K562 (cell line): ENCODE data around the gene VDR. TPM values are rescaled to one million over a fixed set of nuclear protein-coding genes. Genes with fewer than 3 reads are reported as not detected.

ENCODE experiments used
- ATAC-seq: fragments of 200-7000 bp; cut with Tn5 transposase; 3 replicates; pipeline ENCODE4 v1.9.1; 2020; ENCODE audit warnings: moderate library complexity
- BruUV-seq: library from RNA; stranded (reverse); fragments of 400-500 nt; replicated peaks from 2 replicates; lab custom pipeline; 2021; lab: Mats Ljungman, UMichigan
- CTCF ChIA-PET: fragments of 300-600 bp; formaldehyde crosslinking; extraction: SDS; loops from one replicate; lab custom pipeline; 2021; ENCODE audit warnings: low intra/inter-chr PET ratio; lab: Yijun Ruan, JAX
- POLR2A ChIA-PET: fragments of 300-600, 350-650 bp; sonication (Branson Sonifier 250); formaldehyde crosslinking; extraction: SDS; loops from one replicate; lab custom pipeline; 2021; ENCODE audit warnings: antibody characterized with exemption, inconsistent platforms; lab: Yijun Ruan, JAX
- DNase-seq, 4 experiments: peaks; one replicate each; pipeline versions ENCODE4 v3.0.0 to v3.0.0-alpha.2; 2011 to 2018; ENCODE audit warnings: low spot score in 3 of 4, mixed read lengths in 3 of 4; ENCODE audit errors: extremely low read depth in 1 of 4
- FAIRE-seq: peaks from 2 replicates; lab custom pipeline; 2011; peaks lifted over from hg19 to GRCh38; lab: Jason Lieb, UNC
- H2AFZ ChIP-seq: 2 replicates; pipeline ENCODE4 v1.6.0; 2011; ENCODE audit warnings: low read depth, low read length, control low read depth, inconsistent platforms
- H3K27ac ChIP-seq: fragments of 200-600 bp; 3 replicates; pipeline ENCODE4 v1.8.0; 2011; ENCODE audit warnings: low read depth, mild to moderate bottlenecking, control low read depth, inconsistent platforms, low read length, moderate library complexity, mixed read lengths; ENCODE audit errors: extremely low read depth
- H3K27me3 ChIP-seq, 2 experiments: fragments of 300-600 bp in 1 of 2; 2 replicates in 1 of 2; 3 replicates in 1 of 2; pipeline versions ENCODE4 v1.6.0 to v1.8.0; 2011; ENCODE audit warnings: inconsistent platforms in 2 of 2, low read length in 2 of 2, mild to moderate bottlenecking in 1 of 2, mixed read lengths in 1 of 2, moderate library complexity in 1 of 2; ENCODE audit not compliant: control insufficient read depth in 2 of 2, insufficient read depth in 2 of 2
- H3K36me3 ChIP-seq: fragments of 300-600 bp; 3 replicates; pipeline ENCODE4 v1.8.0; 2011; ENCODE audit warnings: mild to moderate bottlenecking, low read length, inconsistent platforms; ENCODE audit not compliant: control insufficient read depth, insufficient read depth
- H3K4me1 ChIP-seq, 2 experiments: fragments of 200-600 bp in 1 of 2; replicated peaks in 1 of 2; 2 replicates in 1 of 2; 3 replicates in 1 of 2; pipeline versions ENCODE4 v1.5.1 to v1.8.0; 2011; ENCODE audit warnings: inconsistent platforms in 2 of 2, low read length in 2 of 2, mild to moderate bottlenecking in 1 of 2, mixed read lengths in 1 of 2, moderate library complexity in 1 of 2; ENCODE audit not compliant: control insufficient read depth in 2 of 2, insufficient read depth in 2 of 2
- H3K4me2 ChIP-seq: 2 replicates; pipeline ENCODE4 v1.6.1; 2011; ENCODE audit warnings: low read length, control low read depth, inconsistent platforms, mixed read lengths; ENCODE audit not compliant: insufficient read depth
- H3K4me3 ChIP-seq: fragments of 200-600 bp; sonication (generic), shearing (Covaris generic); 2 replicates; pipeline ENCODE4 v1.5.1; 2016; ENCODE audit warnings: control low read depth, inconsistent platforms
- H3K79me2 ChIP-seq: fragments of 200-600 bp; 3 replicates; pipeline ENCODE4 v1.8.0; 2011; ENCODE audit warnings: low read length, inconsistent platforms; ENCODE audit not compliant: control insufficient read depth, insufficient read depth
- H3K9ac ChIP-seq, 2 experiments: 2 replicates each; pipeline versions ENCODE4 v1.6.0 to v1.6.1; 2011; ENCODE audit warnings: low read depth in 2 of 2, low read length in 2 of 2, control low read depth in 1 of 2, inconsistent platforms in 1 of 2, mild to moderate bottlenecking in 1 of 2, mixed read lengths in 1 of 2; ENCODE audit not compliant: insufficient read depth in 1 of 2
- H3K9me1 ChIP-seq: one replicate; pipeline ENCODE4 v1.6.0; 2011; ENCODE audit warnings: inconsistent platforms, mild to moderate bottlenecking, low read length, moderate library complexity; ENCODE audit not compliant: control insufficient read depth, insufficient read depth
- H3K9me3 ChIP-seq: replicated peaks from 2 replicates; pipeline ENCODE4 v1.5.1; 2011; ENCODE audit warnings: low read depth, low read length, inconsistent platforms; ENCODE audit not compliant: control insufficient read depth, insufficient read depth
- H4K20me1 ChIP-seq: replicated peaks from 2 replicates; pipeline ENCODE4 v1.6.1; 2011; ENCODE audit warnings: low read length, inconsistent platforms, mixed read lengths; ENCODE audit not compliant: control insufficient read depth, insufficient read depth
- CCNT2 ChIP-seq: IDR thresholded peaks from 2 replicates; pipeline ENCODE4 v1.6.1; 2011; ENCODE audit warnings: borderline replicate concordance, low read depth, mild to moderate bottlenecking, moderate library complexity, mixed read lengths, low read length; ENCODE audit not compliant: insufficient read length; ENCODE audit errors: extremely low read depth
- ETV6 ChIP-seq, 3 experiments: fragments of 150-350 bp in 1 of 3; sonication (generic) in 1 of 3; formaldehyde crosslinking in 1 of 3; IDR thresholded peaks; 2 replicates each; pipeline versions ENCODE4 v1.6.1 to v1.8.0; 2014 to 2022; ENCODE audit warnings: borderline replicate concordance in 2 of 3, low read depth in 2 of 3, antibody characterized with exemption in 1 of 3, low read length in 1 of 3, mild to moderate bottlenecking in 1 of 3, missing genetic modification reagents in 1 of 3
- FIP1L1 ChIP-seq: fragments of 200-400 bp; formaldehyde crosslinking; IDR thresholded peaks from 2 replicates; pipeline ENCODE4 v1.6.1; 2018; ENCODE audit warnings: mild to moderate bottlenecking, low read depth, low read length; ENCODE audit not compliant: poor library complexity, severe bottlenecking
- HMG20B ChIP-seq: fragments of 250-450 bp; sonication (Bioruptor Pico); IDR thresholded peaks from 2 replicates; pipeline ENCODE4 v1.5.0; 2021; ENCODE audit warnings: mild to moderate bottlenecking
- NCOA2 ChIP-seq, 2 experiments: fragments of 450-650 bp; IDR thresholded peaks; 2 replicates each; pipeline ENCODE4 v1.6.1; 2018; ENCODE audit warnings: mild to moderate bottlenecking in 2 of 2, moderate library complexity in 1 of 2; ENCODE audit not compliant: partially characterized antibody in 2 of 2
- SMARCE1 ChIP-seq: fragments of 450-650 bp; IDR thresholded peaks from 2 replicates; pipeline ENCODE4 v1.7.1; 2016; ENCODE audit warnings: mild to moderate bottlenecking
- SNRNP70 ChIP-seq: fragments of 200-400 bp; formaldehyde crosslinking; optimal IDR thresholded peaks from 2 replicates; pipeline ENCODE3; 2017; ENCODE audit warnings: low read depth, low read length
- TCFL5 ChIP-seq: fragments of 250-450 bp; sonication (Bioruptor Pico); conservative IDR thresholded peaks from 2 replicates; pipeline ENCODE4 v1.6.1; 2021; ENCODE audit warnings: mild to moderate bottlenecking, moderate library complexity, matching md5 sums
- TEAD2 ChIP-seq: fragments of 450-650 bp; IDR thresholded peaks from 2 replicates; pipeline ENCODE4 v1.6.1; 2016; ENCODE audit warnings: missing genetic modification characterization, control low read depth, missing compliant biosample characterization
- ZNF165 ChIP-seq: fragments of 250-450 bp; sonication (Bioruptor Pico); IDR thresholded peaks from 2 replicates; pipeline ENCODE4 v1.4.0; 2020; ENCODE audit warnings: borderline replicate concordance
- ZNF695 ChIP-seq: fragments of 450-650 bp; formaldehyde crosslinking; IDR thresholded peaks from 2 replicates; pipeline ENCODE4 v1.4.0; 2020; ENCODE audit warnings: mild to moderate bottlenecking, moderate library complexity
- WGBS: fragments of 100-300 bp; shearing (Covaris generic); methylation state at CpG from one replicate; pipeline ENCODE4 v1.1.6; 2016; ENCODE audit warnings: low coverage, mixed read lengths; ENCODE audit not compliant: insufficient coverage; ENCODE audit errors: missing lambda C conversion rate; 5-methylcytosine and 5-hydroxymethylcytosine counted together
- in situ Hi-C: fragments of 300-500 bp; cut with MboI; formaldehyde crosslinking; loops from 4 replicates; pipeline ENCODE4 v1.15.0; 2018; ENCODE audit warnings: inconsistent platforms, mixed read lengths
- intact Hi-C: fragments of 100-400 bp; cut with micrococcal nuclease; formaldehyde crosslinking; loops from 2 replicates; pipeline ENCODE4 v1.14.2; 2022
- polyA plus RNA-seq, 8 experiments: library from polyadenylated mRNA; depleted of rRNA in 4 of 8; stranded (reverse) in 5 of 8; unstranded in 3 of 8; fragments of >200 nt; fragmentation: Nextera tagmentation in 2 of 8; fragmentation: Illumina TruSeq in 1 of 8; extraction: Ambion mirVana in 2 of 8; extraction: Trizol in 1 of 8; gene quantifications; 2 replicates each; pipeline versions ENCODE4 v1.2.1 to v1.2.3, GENCODE V29; 2011 to 2014; ENCODE audit warnings: inconsistent platforms in 1 of 8, missing spikeins in 1 of 8
- total RNA-seq, 7 experiments: library from RNA; depleted of rRNA in 6 of 7; stranded (reverse); fragments of >200 nt in 6 of 7; fragmentation: Illumina TruSeq in 2 of 7; extraction: Trizol in 2 of 7; gene quantifications; 2 replicates each; pipeline versions ENCODE4 v1.2.1 to v1.2.3, GENCODE V29; 2011 to 2021; ENCODE audit warnings: low replicate concordance in 1 of 7
- TF ChIP-seq, protein P1 (sequence below): fragments of 250-450 bp; sonication (Bioruptor Pico); IDR thresholded peaks from 2 replicates; pipeline ENCODE4 v1.8.0; 2021; ENCODE audit warnings: borderline replicate concordance, mild to moderate bottlenecking, moderate library complexity; ENCODE audit not compliant: poor library complexity, severe bottlenecking
- TF ChIP-seq, protein P2 (sequence below): fragments of 450-650 bp; formaldehyde crosslinking; IDR thresholded peaks from 2 replicates; pipeline ENCODE4 v1.4.0; 2020; ENCODE audit warnings: mild to moderate bottlenecking, moderate library complexity

Gene VDR
- total and polyA plus RNA-seq, 9 of the 15 experiments (the other 6 are each of a cell fraction or from before 2014, with no cell fraction given), result 0.61 to 4.8 (median 2.0) TPM

DNA sequence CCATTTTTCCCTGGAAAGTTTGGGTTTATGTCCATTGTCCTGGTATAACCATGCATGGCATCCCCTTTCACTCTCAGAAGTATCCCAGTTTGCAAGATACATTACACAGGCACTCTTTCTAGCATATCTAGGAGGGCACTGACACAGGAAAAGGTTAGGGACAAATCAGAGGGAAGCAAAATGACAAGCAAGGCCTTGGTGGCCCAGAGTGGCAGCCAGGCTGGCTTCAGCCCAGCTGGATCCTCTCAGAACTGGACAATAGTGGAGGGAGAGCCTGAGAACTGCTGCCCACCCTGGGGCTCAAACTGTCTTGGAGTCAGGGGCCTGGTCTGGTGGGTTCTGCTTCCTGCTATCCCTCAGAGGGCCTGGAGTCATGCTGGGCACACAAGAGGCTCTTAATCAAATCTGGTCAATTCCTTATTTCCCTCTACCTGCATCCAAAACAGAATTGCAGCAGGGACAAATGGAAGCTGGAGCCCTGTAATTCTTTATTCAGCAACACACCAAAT is 2.6 kb downstream of the VDR start:
- ATAC-seq (no peak), FAIRE-seq (no peak), DNase-seq (no peak)
- Histone ChIP-seq H3K4me3 (no peak overlapping the region), H3K27me3 (peaks cover 20 to 28% of the 10 kb centered on the region in 2 experiments), H3K79me2 (no peaks in the 10 kb centered on the region), H3K4me2 (no peak overlapping the region), H3K9me3 (no peaks in the 10 kb centered on the region), H3K9me1 (no peaks in the 10 kb centered on the region), H2AFZ (no peak overlapping the region), H4K20me1 (peaks cover 7% of the 10 kb centered on the region; the same call in 1 of the 2 replicates), H3K9ac (no peak overlapping the region), H3K27ac (no peak overlapping the region), H3K36me3 (no peaks in the 10 kb centered on the region), H3K4me1 (peaks cover 17 to 25% of the 10 kb centered on the region in 2 experiments)
- BruUV-seq, result no TSS peak
- TF ChIP-seq SNRNP70 (no peak), CCNT2 (no peak)
- TF ChIP-seq, protein P1, sequence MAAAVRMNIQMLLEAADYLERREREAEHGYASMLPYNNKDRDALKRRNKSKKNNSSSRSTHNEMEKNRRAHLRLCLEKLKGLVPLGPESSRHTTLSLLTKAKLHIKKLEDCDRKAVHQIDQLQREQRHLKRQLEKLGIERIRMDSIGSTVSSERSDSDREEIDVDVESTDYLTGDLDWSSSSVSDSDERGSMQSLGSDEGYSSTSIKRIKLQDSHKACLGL, result no peak
- intact Hi-C loops, result no loop called here
- POLR2A ChIA-PET, result interaction anchor here (0.9 kb wide), 1 partner anchor 14 kb away, joined by 3 read pairs; no protein-coding TSS in a partner anchor
- CTCF ChIA-PET, result no interaction called here
- in situ Hi-C loops, result no loop called here

DNA sequence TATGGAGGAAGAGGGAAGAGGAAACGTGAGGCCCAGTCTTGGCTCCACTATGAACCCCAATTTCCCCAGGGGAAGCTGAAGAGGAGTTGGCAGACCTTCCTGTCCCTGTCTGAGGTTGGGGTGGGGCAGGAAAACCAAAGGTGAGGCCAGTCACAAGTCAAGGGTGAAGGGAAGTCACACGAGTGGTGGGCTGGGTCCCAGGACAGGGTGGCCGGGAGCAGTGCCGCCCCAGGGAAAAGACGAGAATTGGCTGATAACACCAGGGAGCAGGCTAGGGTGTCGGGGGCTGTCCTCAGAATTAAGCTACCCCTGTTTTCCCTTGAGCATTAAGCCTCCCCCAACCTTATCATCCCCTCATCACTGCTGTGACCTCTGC is 3.1 kb downstream of the VDR start:
- Histone ChIP-seq H3K9ac (no peak overlapping the region), H3K9me1 (no peaks in the 10 kb centered on the region), H3K27me3 (peaks cover 16 to 28% of the 10 kb centered on the region in 2 experiments), H3K4me3 (no peak overlapping the region), H3K9me3 (no peaks in the 10 kb centered on the region), H3K36me3 (no peaks in the 10 kb centered on the region), H4K20me1 (peaks cover 7% of the 10 kb centered on the region; the same call in 1 of the 2 replicates), H3K4me1 (peaks cover 17 to 25% of the 10 kb centered on the region in 2 experiments), H3K79me2 (no peaks in the 10 kb centered on the region), H3K4me2 (no peak overlapping the region), H2AFZ (no peak overlapping the region), H3K27ac (no peak overlapping the region)
- FAIRE-seq (no peak), ATAC-seq (no peak), DNase-seq (no peak)
- intact Hi-C loops, result no loop called here
- in situ Hi-C loops, result no loop called here
- no TSS peak for BruUV-seq
- 29% methylated on average over 5 of the region's 6 CpGs for WGBS
- POLR2A ChIA-PET, result no interaction called here
- CTCF ChIA-PET, result interaction anchor here (1.1 kb wide), 1 partner anchor 47 kb away, joined by 4 read pairs; no protein-coding TSS in a partner anchor
- TF ChIP-seq FIP1L1 (no peak), HMG20B (CRISPR knock-in tag) (no peak), ETV6 (IDR thresholded peaks at IDR 0.05; ENCODE audit: borderline replicate concordance in 1 of 2, low read depth in 2 of 2, low read length in 1 of 2) (no peak), ETV6 (CRISPR knock-in tag; IDR thresholded peaks at IDR 0.05; ENCODE audit: borderline replicate concordance) (no peak), ZNF695 (CRISPR knock-in tag) (no peak), SMARCE1 (no peak), NCOA2 (IDR thresholded peaks at IDR 0.05; ENCODE audit: partially characterized antibody in 2 of 2) (no peak), ZNF165 (CRISPR knock-in tag) (no peak), TCFL5 (no peak), TEAD2 (tag) (no peak)
- TF ChIP-seq, protein P2, sequence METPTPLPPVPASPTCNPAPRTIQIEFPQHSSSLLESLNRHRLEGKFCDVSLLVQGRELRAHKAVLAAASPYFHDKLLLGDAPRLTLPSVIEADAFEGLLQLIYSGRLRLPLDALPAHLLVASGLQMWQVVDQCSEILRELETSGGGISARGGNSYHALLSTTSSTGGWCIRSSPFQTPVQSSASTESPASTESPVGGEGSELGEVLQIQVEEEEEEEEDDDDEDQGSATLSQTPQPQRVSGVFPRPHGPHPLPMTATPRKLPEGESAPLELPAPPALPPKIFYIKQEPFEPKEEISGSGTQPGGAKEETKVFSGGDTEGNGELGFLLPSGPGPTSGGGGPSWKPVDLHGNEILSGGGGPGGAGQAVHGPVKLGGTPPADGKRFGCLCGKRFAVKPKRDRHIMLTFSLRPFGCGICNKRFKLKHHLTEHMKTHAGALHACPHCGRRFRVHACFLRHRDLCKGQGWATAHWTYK (CRISPR knock-in tag), result no peak
